ENCODE results near the gene TDRD7.

GRCh38 chr9:97511655-97512427, 99.9 kb downstream of the TDRD7 start:
- TF ChIP-seq CTCF (IDR thresholded peaks at IDR 0.05; ENCODE audit: low read length) (no peak), EZH2 (IDR thresholded peaks at IDR 0.05; ENCODE audit: borderline replicate concordance, low read length) (no peak)

All from OCI-LY1 (cell line).